Activated CD8-positive, alpha-beta memory T cell treated with anti-CD3 and anti-CD28 coated beads, Interleukin-2, amount 50 U/mL, for 1 hour (primary cell): ENCODE measurements around the gene COL8A1.

Source experiments
- DNase-seq: peaks from one replicate; pipeline ENCODE4 v3.0.0-alpha.2; 2020; ENCODE audit errors: extremely low read depth

The COL8A1 gene

GRCh38 chr3:99639579-99639978 is 1.2 kb downstream of the COL8A1 start:
- no peak for DNase-seq

DNA sequence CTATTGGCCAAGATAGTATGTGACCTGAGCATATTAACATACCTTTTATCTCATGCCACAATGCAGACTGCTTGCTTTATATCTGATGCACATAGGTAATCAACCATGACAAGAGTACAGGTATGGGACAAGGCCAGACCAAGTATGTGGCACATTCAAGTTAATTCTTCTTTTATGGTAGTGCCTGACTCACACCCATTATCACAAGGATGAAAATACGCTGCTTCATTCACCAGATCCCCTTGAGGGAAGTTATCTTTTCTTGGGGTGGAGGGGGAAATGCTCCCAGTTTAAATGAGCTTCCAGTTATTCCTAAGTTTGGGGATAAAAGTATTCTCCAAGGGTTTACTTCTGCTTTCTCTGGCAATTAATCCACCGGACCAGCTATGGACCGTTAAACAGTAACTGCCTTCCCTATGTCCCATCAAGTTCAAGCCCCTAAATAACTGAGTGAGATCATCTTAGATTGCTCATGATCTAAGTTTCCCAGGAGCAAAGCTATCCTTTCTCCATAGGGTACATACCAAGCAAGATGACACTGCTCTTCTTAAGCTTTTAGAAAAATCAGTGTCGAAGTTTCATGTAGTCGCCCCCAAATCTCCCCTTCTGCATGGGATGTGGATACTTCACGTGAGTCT is 1.9 kb downstream of the COL8A1 start:
- DNase-seq, result no peak

- DNase-seq, result no peak
Observed at GRCh38 chr3:99641480-99641879, 3.1 kb downstream of the COL8A1 start.

DNA sequence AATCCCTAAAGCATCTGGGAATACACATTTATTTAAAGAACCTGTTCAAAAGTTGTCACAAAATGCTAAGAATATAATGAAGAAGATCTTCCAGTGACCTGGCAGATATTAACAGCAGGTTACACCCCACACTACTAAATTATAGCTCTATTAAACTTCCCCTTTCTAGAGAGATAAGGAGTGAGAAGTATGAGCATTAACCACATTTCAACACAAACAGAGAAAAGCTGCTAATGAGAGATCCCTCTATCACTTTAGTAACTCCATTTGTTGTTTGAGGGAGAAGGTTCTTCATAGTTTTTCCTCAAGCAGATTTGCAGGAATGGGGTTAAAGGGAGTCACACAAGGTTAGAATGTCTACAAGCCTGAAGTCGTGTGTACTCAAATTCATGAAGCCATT is 3.6 kb downstream of the COL8A1 start:
- DNase-seq, result no peak

- DNase-seq, result no peak
Observed at GRCh38 chr3:99644017-99644416, 5.6 kb downstream of the COL8A1 start.

DNA sequence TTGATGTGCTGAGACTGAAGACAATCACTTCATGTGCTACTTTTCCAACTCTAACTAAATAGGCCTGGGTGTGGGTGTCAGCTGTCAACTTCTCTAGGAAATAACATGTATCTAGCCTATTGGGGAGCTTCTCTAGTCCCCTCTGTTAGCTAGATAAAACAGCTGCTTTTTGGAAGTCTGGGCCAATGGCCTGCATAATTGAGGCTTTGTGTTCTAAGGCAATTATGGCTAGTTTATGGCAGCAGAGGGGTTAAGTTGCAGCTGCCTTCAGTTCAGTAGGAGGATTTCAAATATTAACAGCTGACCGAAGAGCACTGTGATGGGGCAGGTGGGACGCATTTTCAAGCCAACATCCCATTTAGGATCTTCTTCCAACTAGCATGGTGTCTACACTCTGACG is 6.4 kb downstream of the COL8A1 start:
- DNase-seq, result no peak

GRCh38 chr3:99645277-99646106 is 7.1 kb downstream of the COL8A1 start:
- no peak for DNase-seq

GRCh38 chr3:99646107-99646435 is 7.7 kb downstream of the COL8A1 start:
- no peak for DNase-seq

DNA sequence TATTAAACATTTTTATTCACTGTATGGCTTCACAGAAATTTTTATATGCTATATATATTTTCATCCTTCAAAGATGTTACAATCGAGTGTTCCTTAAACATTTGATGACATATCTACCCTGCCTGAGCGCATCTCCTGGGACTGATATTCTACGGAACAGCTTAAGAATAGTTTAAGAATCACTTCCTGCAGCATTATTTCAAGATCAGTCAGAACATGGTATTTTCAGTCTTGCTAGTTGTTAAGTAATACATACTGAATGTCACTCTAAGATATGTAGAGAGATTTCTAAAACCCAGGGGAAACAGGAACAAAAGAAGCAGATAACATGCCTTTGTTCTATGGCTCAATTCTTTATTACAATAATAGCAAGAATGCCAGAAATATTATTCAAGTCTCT is 8.7 kb downstream of the COL8A1 start:
- DNase-seq, result no peak

GRCh38 chr3:99648101-99648500 is 9.7 kb downstream of the COL8A1 start:
- no peak for DNase-seq

GRCh38 chr3:99648516-99648915 is 10.1 kb downstream of the COL8A1 start:
- no peak for DNase-seq

GRCh38 chr3:99651531-99651930 is 13.1 kb downstream of the COL8A1 start:
- DNase-seq, result no peak

GRCh38 chr3:99656624-99657023 is 18.2 kb downstream of the COL8A1 start:
- no peak for DNase-seq

GRCh38 chr3:99658274-99658673 is 19.9 kb downstream of the COL8A1 start:
- DNase-seq, result no peak

- no peak for DNase-seq
Observed at GRCh38 chr3:99659032-99659431, 20.6 kb downstream of the COL8A1 start.

- no peak for DNase-seq
Observed at GRCh38 chr3:99659951-99660350, 21.6 kb downstream of the COL8A1 start.

- DNase-seq, result no peak
Observed at GRCh38 chr3:99662838-99663570, 24.6 kb downstream of the COL8A1 start.

DNA sequence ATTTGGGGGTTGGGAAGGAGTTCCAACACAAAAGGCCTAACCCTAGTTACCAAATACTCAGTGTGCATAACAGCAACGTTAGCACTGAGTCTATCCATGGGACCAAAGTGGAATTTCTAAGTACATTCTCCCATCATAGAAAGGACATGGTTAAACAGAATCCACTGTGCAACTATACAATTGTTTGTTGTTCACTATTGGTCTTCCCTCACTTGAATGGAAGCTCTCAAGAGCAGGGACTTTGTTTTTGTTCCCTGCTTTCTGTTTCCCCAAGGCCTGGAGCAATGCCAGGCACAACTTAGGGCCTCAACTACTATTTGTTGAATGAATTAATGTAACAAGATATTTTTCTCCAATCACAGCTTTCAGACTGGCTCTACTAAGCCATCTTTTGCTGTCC is 25.6 kb downstream of the COL8A1 start:
- DNase-seq, result no peak

GRCh38 chr3:99665017-99665416 is 26.6 kb downstream of the COL8A1 start:
- no peak for DNase-seq

DNA sequence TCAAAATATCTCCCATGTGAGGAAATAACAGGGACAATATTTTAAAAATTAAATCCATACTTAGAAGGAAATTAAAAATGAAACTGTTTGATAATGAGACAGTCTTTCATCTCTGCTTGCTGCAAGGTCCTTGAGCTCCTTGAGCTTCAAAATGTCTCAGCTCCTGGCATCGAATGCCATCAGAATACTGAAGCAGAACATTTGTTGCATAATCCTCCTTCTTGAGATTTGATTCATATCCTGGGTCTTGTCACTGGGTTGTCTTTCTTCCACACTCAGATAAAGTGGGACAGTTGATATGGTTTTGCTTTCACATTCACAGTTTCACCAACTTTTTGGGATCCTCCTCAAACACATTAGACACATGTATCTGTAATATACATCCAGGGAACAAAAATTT is 27.8 kb downstream of the COL8A1 start:
- no peak for DNase-seq

DNA sequence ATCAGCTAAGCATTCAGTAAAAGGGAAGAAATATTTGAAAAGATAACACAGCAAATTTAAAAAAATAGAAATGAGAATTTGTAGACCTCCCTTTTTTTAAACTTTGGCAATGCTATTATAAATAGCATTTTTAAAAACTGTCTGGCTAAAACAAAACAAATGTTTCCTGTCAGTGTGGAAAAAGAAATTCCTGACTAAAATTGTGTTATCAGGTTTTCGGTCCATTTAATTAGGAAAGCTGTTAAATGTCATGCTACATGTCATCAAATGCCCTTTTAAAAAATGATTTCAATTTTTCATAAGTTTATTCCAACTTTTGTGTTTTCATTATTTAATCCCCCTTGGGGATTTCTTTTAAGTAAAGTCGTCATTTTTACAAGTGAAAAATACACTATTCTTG is 29.6 kb downstream of the COL8A1 start:
- no peak for DNase-seq

DNA sequence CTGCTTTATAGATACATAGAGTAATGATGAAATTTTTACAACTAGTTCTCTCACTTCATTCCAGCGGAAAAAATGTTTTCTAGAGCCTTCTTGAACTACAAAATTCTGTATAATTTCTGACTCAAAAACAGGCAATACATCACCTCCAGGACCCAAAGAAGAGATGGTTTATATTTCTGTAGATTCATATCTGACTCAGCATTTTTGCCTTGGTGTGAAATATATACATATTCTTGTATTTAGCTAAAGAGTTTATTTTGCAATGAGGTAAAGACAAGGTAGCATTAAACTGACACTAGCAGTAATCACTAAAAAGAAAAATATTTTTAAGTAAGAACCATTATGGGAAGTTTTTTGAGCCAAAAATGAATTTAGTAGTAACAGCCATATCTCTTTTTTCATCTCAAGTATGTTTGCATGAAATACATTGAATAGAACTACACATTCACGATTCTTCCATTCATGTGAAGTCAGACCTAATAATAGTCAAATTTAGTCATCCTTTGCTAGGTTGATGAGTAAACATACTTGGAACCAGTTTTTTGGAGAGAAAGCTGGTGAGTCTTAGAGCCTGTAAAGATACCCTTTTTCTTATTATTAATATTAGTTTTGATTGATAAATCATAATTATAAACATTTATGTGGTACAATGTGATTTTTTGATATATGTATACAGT is 31.6 kb downstream of the COL8A1 start:
- DNase-seq, result no peak
